K562 (cell line): Measurements from ENCODE around the gene HSPA1B. TPM values are rescaled to one million over a fixed set of nuclear protein-coding genes. Genes with fewer than 3 reads are reported as not detected.

Experiments
- BHLHE40 ChIP-seq: IDR thresholded peaks from 2 replicates; pipeline ENCODE4 v1.6.1; 2011; ENCODE audit warnings: low read length, improper control_type of control experiment
- CREB1 ChIP-seq, 2 experiments: sonication (generic) in 1 of 2; formaldehyde crosslinking in 1 of 2; IDR thresholded peaks; 2 replicates each; pipeline versions ENCODE4 v1.6.1 to v1.8.0; 2012 to 2022; ENCODE audit warnings: inconsistent platforms in 1 of 2, mild to moderate bottlenecking in 1 of 2, missing genetic modification reagents in 1 of 2, moderate library complexity in 1 of 2
- ERF ChIP-seq: fragments of 450-650 bp; formaldehyde crosslinking; IDR thresholded peaks from 2 replicates; pipeline ENCODE4 v1.4.0; 2020; ENCODE audit warnings: mild to moderate bottlenecking, mixed read lengths
- ETV5 ChIP-seq: sonication (generic); formaldehyde crosslinking; IDR thresholded peaks from 2 replicates; pipeline ENCODE4 v1.4.0; 2020; ENCODE audit warnings: low read depth, mild to moderate bottlenecking, missing genetic modification reagents
- HNRNPLL ChIP-seq: fragments of 200-400 bp; formaldehyde crosslinking; IDR thresholded peaks from 2 replicates; pipeline ENCODE4 v1.6.1; 2017; ENCODE audit warnings: low read length, low read depth, mild to moderate bottlenecking; ENCODE audit not compliant: poor library complexity, severe bottlenecking
- JUNB ChIP-seq: fragments of 450-650 bp; formaldehyde crosslinking; conservative IDR thresholded peaks from 2 replicates; pipeline ENCODE4 v1.4.0; 2020; ENCODE audit warnings: mild to moderate bottlenecking
- KHSRP ChIP-seq: fragments of 450-650 bp; IDR thresholded peaks from 2 replicates; pipeline ENCODE4 v1.6.1; 2017
- KLF13 ChIP-seq: fragments of 450-650 bp; IDR thresholded peaks from 2 replicates; pipeline ENCODE4 v1.6.1; 2016; ENCODE audit warnings: missing genetic modification characterization, low read depth, mild to moderate bottlenecking, missing compliant biosample characterization, moderate library complexity, borderline replicate concordance
- NR0B1 ChIP-seq: fragments of 450-650 bp; IDR thresholded peaks from one replicate; pipeline ENCODE4 v1.6.1; 2018; ENCODE audit warnings: mild to moderate bottlenecking, moderate library complexity; ENCODE audit not compliant: partially characterized antibody
- RAD51 ChIP-seq: fragments of 450-650 bp; IDR thresholded peaks from 2 replicates; pipeline ENCODE4 v1.7.1; 2016; ENCODE audit warnings: low read depth, mild to moderate bottlenecking, borderline replicate concordance
- RBM25 ChIP-seq: fragments of 200-400 bp; formaldehyde crosslinking; IDR thresholded peaks from 2 replicates; pipeline ENCODE4 v1.6.1; 2018; ENCODE audit warnings: low read length, low read depth, moderate library complexity; ENCODE audit not compliant: severe bottlenecking
- SP1 ChIP-seq: sonication (generic); formaldehyde crosslinking; IDR thresholded peaks from 2 replicates; pipeline ENCODE4 v1.8.1; 2022; ENCODE audit warnings: mild to moderate bottlenecking, missing genetic modification reagents
- SREBF1 ChIP-seq: fragments of 150-350 bp; IDR thresholded peaks from 2 replicates; pipeline ENCODE4 v1.6.1; 2014; ENCODE audit warnings: antibody characterized with exemption, low read depth, low read length, borderline replicate concordance
- UBTF ChIP-seq, 2 experiments: IDR thresholded peaks; 2 replicates each; pipeline ENCODE4 v1.6.1; 2012; ENCODE audit warnings: improper control_type of control experiment in 2 of 2, low read depth in 2 of 2, low read length in 2 of 2, borderline replicate concordance in 1 of 2
- ZMIZ1 ChIP-seq, 2 experiments: fragments of 150-350 bp in 1 of 2; IDR thresholded peaks; 2 replicates each; pipeline ENCODE4 v1.6.1; 2012 to 2016; ENCODE audit warnings: low read depth in 2 of 2, low read length in 2 of 2, mild to moderate bottlenecking in 1 of 2, moderate library complexity in 1 of 2
- ZNF217 ChIP-seq: sonication (generic); formaldehyde crosslinking; IDR thresholded peaks from 2 replicates; pipeline ENCODE4 v1.8.0; 2022; ENCODE audit warnings: mild to moderate bottlenecking, missing genetic modification reagents
- ZNF263 ChIP-seq: sonication (generic); formaldehyde crosslinking; IDR thresholded peaks from 2 replicates; pipeline ENCODE4 v1.8.0; 2022; ENCODE audit warnings: mild to moderate bottlenecking, missing genetic modification reagents, borderline replicate concordance
- ZNF384 ChIP-seq: IDR thresholded peaks from 2 replicates; pipeline ENCODE4 v1.6.1; 2012; ENCODE audit warnings: low read depth, low read length, improper control_type of control experiment
- ZNF586 ChIP-seq: fragments of 450-650 bp; formaldehyde crosslinking; conservative IDR thresholded peaks from 2 replicates; pipeline ENCODE4 v1.4.0; 2020; ENCODE audit warnings: mild to moderate bottlenecking, moderate library complexity
- polyA plus RNA-seq, 8 experiments: library from polyadenylated mRNA; depleted of rRNA in 4 of 8; stranded (reverse) in 5 of 8; unstranded in 3 of 8; fragments of >200 nt; fragmentation: Nextera tagmentation in 2 of 8; fragmentation: Illumina TruSeq in 1 of 8; extraction: Ambion mirVana in 2 of 8; extraction: Trizol in 1 of 8; gene quantifications; 2 replicates each; pipeline versions ENCODE4 v1.2.1 to v1.2.3, GENCODE V29; 2011 to 2014; ENCODE audit warnings: inconsistent platforms in 1 of 8, missing spikeins in 1 of 8
- total RNA-seq, 7 experiments: library from RNA; depleted of rRNA in 6 of 7; stranded (reverse); fragments of >200 nt in 6 of 7; fragmentation: Illumina TruSeq in 2 of 7; extraction: Trizol in 2 of 7; gene quantifications; 2 replicates each; pipeline versions ENCODE4 v1.2.1 to v1.2.3, GENCODE V29; 2011 to 2021; ENCODE audit warnings: low replicate concordance in 1 of 7
- TF ChIP-seq, protein P1 (sequence below): sonication (generic); formaldehyde crosslinking; IDR thresholded peaks from 2 replicates; pipeline ENCODE4 v1.9.0; 2022; ENCODE audit warnings: mild to moderate bottlenecking, missing genetic modification reagents

The HSPA1B gene
- total and polyA plus RNA-seq, 9 of the 15 experiments (the other 6 are each of a cell fraction or from before 2014, with no cell fraction given): 0.27 to 227 (median 51.2) TPM

DNA sequence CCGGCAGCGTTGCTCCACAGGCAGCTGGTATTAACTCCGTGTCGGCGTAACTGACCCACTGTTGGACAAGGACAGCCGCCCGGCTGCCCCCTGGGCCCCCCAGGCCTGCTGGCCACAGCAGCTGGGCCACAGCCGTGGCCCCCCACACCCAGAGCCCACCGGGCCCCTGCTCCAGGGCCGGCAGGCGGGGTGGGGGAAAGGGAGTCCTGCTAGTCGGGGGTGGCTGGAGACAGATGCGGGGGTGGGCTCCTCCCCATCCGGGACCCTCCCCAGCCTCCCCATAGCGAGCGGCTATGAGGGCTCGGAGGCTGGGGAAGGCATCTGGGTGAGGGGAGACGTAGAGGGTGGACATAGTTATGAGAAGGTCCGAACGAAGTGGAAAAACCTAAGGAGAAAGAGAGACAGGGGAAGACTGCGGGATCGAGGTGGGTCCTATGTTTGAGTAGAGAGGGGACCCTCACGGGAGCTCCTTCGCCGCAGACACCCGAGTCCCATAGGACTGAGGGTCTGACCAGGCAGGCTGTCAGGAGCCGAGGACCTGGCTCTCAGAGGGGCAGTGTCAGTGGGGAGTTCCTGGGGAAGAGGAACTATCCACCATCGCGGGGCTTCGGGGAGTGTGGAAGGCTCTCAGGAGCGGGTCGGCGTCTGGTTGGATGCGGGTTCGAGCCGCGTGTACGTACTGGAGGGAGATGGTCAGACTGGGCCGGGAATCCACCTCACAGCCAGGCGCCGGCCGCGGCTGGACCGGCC lies 32.5 kb upstream of the HSPA1B start (continued):
- TF ChIP-seq UBTF (IDR thresholded peaks at IDR 0.05; ENCODE audit: borderline replicate concordance in 1 of 2, low read depth in 2 of 2, low read length in 2 of 2) (peak in 1 of 2 experiments; percentile 60; a peak in 1 of 4 replicates), NR0B1 (no peak), RAD51 (peak; percentile 59; the same call in 1 of the 2 replicates), ETV5 (CRISPR knock-in tag) (peak; percentile 59; the same call in 1 of the 2 replicates), ZNF217 (CRISPR knock-in tag) (0 out of 2 replicates have a peak, but pooled peaks have one; percentile 55), SREBF1 (no peak), ERF (CRISPR knock-in tag) (no peak), ZNF586 (CRISPR knock-in tag) (no peak), HNRNPLL (no peak), JUNB (no peak), ZNF263 (no peak; the same call in 1 of the 2 replicates), BHLHE40 (peak; percentile 4; the same call in 1 of the 2 replicates), ZMIZ1 (IDR thresholded peaks at IDR 0.05; ENCODE audit: low read depth in 2 of 2, low read length in 2 of 2) (no peak), ZNF384 (no peak), KLF13 (no peak), SP1 (no peak), KHSRP (no peak), RBM25 (no peak), CREB1 (IDR thresholded peaks at IDR 0.05) (no peak), CREB1 (CRISPR knock-in tag; IDR thresholded peaks at IDR 0.05) (peak; percentile 53; the same call in 1 of the 2 replicates)
- TF ChIP-seq, protein P1, sequence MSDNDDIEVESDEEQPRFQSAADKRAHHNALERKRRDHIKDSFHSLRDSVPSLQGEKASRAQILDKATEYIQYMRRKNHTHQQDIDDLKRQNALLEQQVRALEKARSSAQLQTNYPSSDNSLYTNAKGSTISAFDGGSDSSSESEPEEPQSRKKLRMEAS (CRISPR knock-in tag): no peak
